Activated CD8-positive, alpha-beta memory T cell treated with anti-CD3 and anti-CD28 coated beads, Interleukin-2, amount 10 ng/mL, durations not matched to agents 7 days and 5 days (primary cell): Measurements from ENCODE around the gene NDUFAF2. TPM values are rescaled to one million over a fixed set of nuclear protein-coding genes. Genes with fewer than 3 reads are reported as not detected.
"Not testable (repeated sequence)": the region's sequence is repeated elsewhere in the genome, so short reads cannot be mapped to it uniquely, and the experiment has no call there.

Experiments used
- ATAC-seq: fragments of 150-1000 bp; cut with Tn5 transposase; one replicate; pipeline ENCODE4 v1.10.0; 2021; ENCODE audit warnings: moderate library complexity
- CTCF ChIA-PET: fragments of 350-600 bp; sonication (Branson Sonifier 250); formaldehyde crosslinking; loops from one replicate; lab custom pipeline; 2021; ENCODE audit warnings: antibody characterized with exemption; lab: Charles Lee
- DNase-seq: peaks from one replicate; pipeline ENCODE4 v3.0.0-alpha.2; 2020
- H3K27ac Mint-ChIP-seq: one replicate; pipeline ENCODE4 v1.8.0; 2021; ENCODE audit warnings: mild to moderate bottlenecking, mixed read lengths
- H3K27me3 Mint-ChIP-seq: one replicate; pipeline ENCODE4 v1.8.0; 2021; ENCODE audit warnings: mixed read lengths
- H3K36me3 Mint-ChIP-seq: one replicate; pipeline ENCODE4 v1.8.0; 2021; ENCODE audit warnings: mild to moderate bottlenecking, mixed read lengths
- H3K4me1 Mint-ChIP-seq: one replicate; pipeline ENCODE4 v1.8.0; 2021; ENCODE audit warnings: mixed read lengths
- H3K4me3 Mint-ChIP-seq: one replicate; pipeline ENCODE4 v1.8.0; 2021; ENCODE audit warnings: mild to moderate bottlenecking, moderate library complexity, mixed read lengths
- H3K9me3 Mint-ChIP-seq: one replicate; pipeline ENCODE4 v1.8.0; 2022; ENCODE audit warnings: low read depth, mixed read lengths
- total RNA-seq, 2 experiments: library from RNA; stranded (reverse); gene quantifications; one replicate each; pipeline ENCODE4 v1.2.3, GENCODE V29; 2021

NDUFAF2 gene
- total RNA-seq, 2 experiments from 2014 or later, result 23.9 to 26.7 TPM

DNA sequence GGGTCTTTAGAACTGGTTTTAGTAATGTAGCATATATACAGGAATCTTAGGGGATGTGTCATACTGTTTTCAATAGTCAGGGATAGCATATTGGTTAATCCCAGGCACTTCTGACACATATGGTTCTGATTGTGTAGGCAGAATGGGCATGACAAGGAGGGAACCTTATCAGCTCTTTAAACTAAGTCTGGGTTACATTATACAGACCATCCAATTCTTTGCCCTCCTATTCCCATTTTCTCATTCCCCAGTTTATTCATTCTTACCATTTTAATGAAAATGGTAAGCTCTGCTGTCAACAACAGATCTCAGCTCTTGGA lies 85.1 kb downstream of the NDUFAF2 start:
- H3K36me3 Mint-ChIP-seq, result peaks cover 5% of the 10 kb centered on the region
- no peak overlapping the region for H3K4me3 Mint-ChIP-seq
- H3K9me3 Mint-ChIP-seq, result no peaks in the 10 kb centered on the region
- CTCF ChIA-PET, result no interaction called here
- DNase-seq (no peak), ATAC-seq (no peak)
- no peaks in the 10 kb centered on the region for H3K4me1 Mint-ChIP-seq
- H3K27me3 Mint-ChIP-seq, result no peaks in the 10 kb centered on the region
- no peak overlapping the region for H3K27ac Mint-ChIP-seq

DNA sequence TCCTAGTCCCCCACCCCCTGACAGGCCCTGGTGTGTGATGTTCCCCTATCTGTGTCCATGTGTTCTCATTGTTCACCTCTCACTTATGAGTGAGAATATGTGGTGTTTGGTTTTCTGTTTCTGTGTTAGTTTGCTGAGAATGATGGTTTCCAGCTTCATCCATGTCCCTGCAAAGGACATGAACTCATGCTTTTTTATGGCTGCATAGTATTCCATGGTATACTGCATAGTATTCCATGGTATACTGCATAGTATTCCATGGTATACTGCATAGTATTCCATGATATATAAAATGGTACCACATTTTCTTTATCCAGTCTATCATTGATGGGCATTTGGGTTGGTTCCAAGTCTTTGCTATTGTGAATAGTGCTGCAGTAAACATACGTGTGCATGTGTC lies 86.3 kb downstream of the NDUFAF2 start:
- H3K27me3 Mint-ChIP-seq, H3K36me3 Mint-ChIP-seq, CTCF ChIA-PET, DNase-seq, ATAC-seq, H3K4me1 Mint-ChIP-seq, H3K9me3 Mint-ChIP-seq, H3K27ac Mint-ChIP-seq, H3K4me3 Mint-ChIP-seq: not testable (repeated sequence)

DNA sequence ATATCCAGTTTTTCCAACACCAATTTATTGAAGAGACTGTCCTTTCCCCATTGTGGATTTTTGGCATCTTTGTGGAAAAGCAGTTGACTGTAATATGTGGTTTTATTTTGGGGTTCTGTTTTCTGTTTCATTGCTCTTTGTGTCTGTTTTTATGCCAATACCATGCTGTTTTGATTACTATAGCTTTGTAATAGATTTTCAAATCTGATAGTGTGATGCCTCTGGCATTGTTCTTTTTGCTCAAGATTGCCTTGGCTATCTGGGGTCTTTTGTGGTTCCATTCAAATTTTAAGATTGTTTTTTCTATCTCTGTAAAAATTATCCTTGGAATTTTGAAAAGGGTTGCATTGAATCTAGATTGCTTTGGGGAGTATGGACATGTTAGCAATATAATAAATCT lies 99.5 kb downstream of the NDUFAF2 start:
- no peak overlapping the region for H3K4me3 Mint-ChIP-seq
- H3K27me3 Mint-ChIP-seq, result no peaks in the 10 kb centered on the region
- no peak overlapping the region for H3K27ac Mint-ChIP-seq
- CTCF ChIA-PET, result no interaction called here
- no peak for ATAC-seq
- no peaks in the 10 kb centered on the region for H3K4me1 Mint-ChIP-seq
- H3K36me3 Mint-ChIP-seq, result peaks cover 6% of the 10 kb centered on the region
- H3K9me3 Mint-ChIP-seq, result peaks cover 2% of the 10 kb centered on the region
- no peak for DNase-seq

GRCh38 chr5:61047346-61047745 lies 102.3 kb downstream of the NDUFAF2 start:
- Mint-ChIP-seq H3K9me3 (peaks cover 2% of the 10 kb centered on the region), H3K27me3 (no peaks in the 10 kb centered on the region), H3K4me3 (no peak overlapping the region), H3K4me1 (peaks cover 3% of the 10 kb centered on the region), H3K36me3 (peaks cover 7% of the 10 kb centered on the region), H3K27ac (no peak overlapping the region)
- no peak for ATAC-seq
- CTCF ChIA-PET, result no interaction called here
- no peak for DNase-seq

GRCh38 chr5:61048534-61048933 lies 103.5 kb downstream of the NDUFAF2 start:
- Mint-ChIP-seq H3K27me3 (no peaks in the 10 kb centered on the region), H3K9me3 (peaks cover 2% of the 10 kb centered on the region), H3K27ac (no peak overlapping the region), H3K4me1 (peaks cover 3% of the 10 kb centered on the region), H3K36me3 (peaks cover 7% of the 10 kb centered on the region), H3K4me3 (no peak overlapping the region)
- CTCF ChIA-PET, result no interaction called here
- DNase-seq (no peak), ATAC-seq (no peak)

GRCh38 chr5:61050292-61050691 lies 105.3 kb downstream of the NDUFAF2 start:
- H3K36me3 Mint-ChIP-seq, result peaks cover 6% of the 10 kb centered on the region
- CTCF ChIA-PET, result no interaction called here
- H3K27ac Mint-ChIP-seq, result no peak overlapping the region
- no peak for DNase-seq
- H3K4me1 Mint-ChIP-seq, result peaks cover 3% of the 10 kb centered on the region
- H3K27me3 Mint-ChIP-seq, result no peaks in the 10 kb centered on the region
- no peak for ATAC-seq
- H3K4me3 Mint-ChIP-seq, result no peak overlapping the region
- H3K9me3 Mint-ChIP-seq, result peaks cover 2% of the 10 kb centered on the region

DNA sequence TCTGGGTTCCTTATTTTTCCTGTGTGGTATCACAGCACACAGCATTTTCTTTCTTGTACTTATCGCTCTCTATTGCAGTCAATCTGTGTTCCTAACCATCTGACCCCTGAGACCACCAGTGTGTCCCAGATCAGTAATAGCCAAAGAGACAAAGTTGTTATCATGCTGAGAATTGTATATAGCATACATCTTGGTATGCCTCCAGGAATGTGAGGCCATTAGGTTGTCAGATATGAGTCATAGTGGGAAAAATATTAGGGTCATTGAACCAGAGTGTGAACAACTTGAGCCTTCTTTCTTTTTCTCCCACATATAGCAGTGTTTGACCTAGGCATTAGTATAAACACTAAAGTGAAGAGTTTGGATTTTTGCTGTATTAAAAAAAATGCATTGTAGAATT lies 106.3 kb downstream of the NDUFAF2 start:
- Mint-ChIP-seq H3K4me1 (peaks cover 3% of the 10 kb centered on the region), H3K27ac (no peak overlapping the region), H3K9me3 (peaks cover 2% of the 10 kb centered on the region), H3K4me3 (no peak overlapping the region), H3K27me3 (no peaks in the 10 kb centered on the region), H3K36me3 (peaks cover 6% of the 10 kb centered on the region)
- CTCF ChIA-PET, result interaction anchor here (0.8 kb wide), 1 partner anchor 608 kb away, joined by 3 read pairs; no protein-coding TSS in a partner anchor
- DNase-seq (no peak), ATAC-seq (no peak)

DNA sequence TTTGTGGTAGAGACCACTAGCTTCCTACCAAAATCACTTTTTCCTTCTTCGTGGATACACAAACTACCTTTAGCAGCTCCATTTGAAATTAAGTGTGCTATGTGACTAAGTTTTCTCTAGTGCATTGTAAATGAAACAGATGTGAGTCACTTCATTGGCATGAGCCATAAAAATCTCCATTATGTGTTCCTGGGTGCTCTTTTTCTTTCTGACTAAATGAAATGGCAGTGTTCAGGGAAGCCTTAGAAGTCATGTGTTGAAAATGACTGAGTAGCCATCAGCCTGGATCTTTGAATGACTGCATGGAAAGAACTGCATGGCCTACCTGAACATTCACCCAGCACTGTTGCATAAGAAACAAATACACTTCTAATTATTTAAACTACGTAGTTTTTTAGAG lies 107.9 kb downstream of the NDUFAF2 start:
- CTCF ChIA-PET, result interaction anchor here (1.2 kb wide), 1 partner anchor 606 kb away, joined by 4 read pairs; no protein-coding TSS in a partner anchor

GRCh38 chr5:61053937-61054336 lies 108.9 kb downstream of the NDUFAF2 start:
- H3K27me3 Mint-ChIP-seq, result no peaks in the 10 kb centered on the region
- CTCF ChIA-PET, result no interaction called here

More for the DNA sequence above, 107.9 kb downstream of the NDUFAF2 start:
- DNase-seq (no peak), ATAC-seq (no peak)
- no peak overlapping the region for H3K4me3 Mint-ChIP-seq
- H3K9me3 Mint-ChIP-seq, result peaks cover 2% of the 10 kb centered on the region
- no peak overlapping the region for H3K27ac Mint-ChIP-seq
- H3K27me3 Mint-ChIP-seq, result no peaks in the 10 kb centered on the region
- H3K4me1 Mint-ChIP-seq, result peaks cover 3% of the 10 kb centered on the region
- peaks cover 6% of the 10 kb centered on the region for H3K36me3 Mint-ChIP-seq

DNA sequence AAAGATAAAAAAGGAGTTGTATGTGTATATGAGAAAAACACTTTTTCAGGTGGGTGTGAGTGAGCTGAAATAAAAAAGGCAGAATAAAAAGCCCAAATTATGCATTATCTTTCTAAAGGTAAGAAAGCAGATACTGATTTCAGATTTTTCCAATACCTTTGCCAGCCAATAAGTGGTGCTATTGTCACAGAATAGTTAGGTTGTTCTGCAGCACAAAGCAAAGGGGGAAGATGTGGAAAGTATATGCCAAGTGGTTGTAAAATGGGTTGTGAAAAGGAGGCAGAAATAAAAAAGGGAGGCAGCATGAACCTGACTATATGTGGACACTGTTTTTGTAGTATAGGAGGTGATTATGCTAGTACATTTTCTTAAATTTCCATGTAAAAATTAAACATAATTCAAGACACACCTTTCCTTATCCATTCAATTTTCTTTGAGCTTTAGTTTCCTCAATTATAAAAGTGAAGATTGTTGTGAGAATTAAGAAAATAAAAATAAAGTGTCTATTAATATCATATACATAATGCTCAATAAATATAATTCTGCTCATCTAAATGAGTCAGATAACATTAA lies 110.5 kb downstream of the NDUFAF2 start:
- H3K4me1 Mint-ChIP-seq, result peaks cover 3% of the 10 kb centered on the region
- no peaks in the 10 kb centered on the region for H3K9me3 Mint-ChIP-seq
- no peak for DNase-seq
- H3K4me3 Mint-ChIP-seq, result no peak overlapping the region
- peaks cover 3% of the 10 kb centered on the region for H3K36me3 Mint-ChIP-seq
- H3K27me3 Mint-ChIP-seq, result no peaks in the 10 kb centered on the region
- ATAC-seq, result no peak
- CTCF ChIA-PET, result interaction anchor here (1.3 to 2.8 kb wide), 3 partner anchors 23 to 603 kb away, joined by 4 to 11 read pairs (median 5); partner anchors contain the start of gene ZSWIM6
- H3K27ac Mint-ChIP-seq, result no peak overlapping the region

More at GRCh38 chr5:61053937-61054336, 108.9 kb downstream of the NDUFAF2 start:
- ATAC-seq (no peak), DNase-seq (no peak)
- H3K9me3 Mint-ChIP-seq, result peaks cover 2% of the 10 kb centered on the region
- H3K4me1 Mint-ChIP-seq, result peaks cover 3% of the 10 kb centered on the region
- no peak overlapping the region for H3K27ac Mint-ChIP-seq
- H3K4me3 Mint-ChIP-seq, result no peak overlapping the region
- H3K36me3 Mint-ChIP-seq, result peaks cover 3% of the 10 kb centered on the region

- peaks cover 8% of the 10 kb centered on the region for H3K9me3 Mint-ChIP-seq
- no peak overlapping the region for H3K4me3 Mint-ChIP-seq
- ATAC-seq (no peak), DNase-seq (no peak)
- no peaks in the 10 kb centered on the region for H3K4me1 Mint-ChIP-seq
- CTCF ChIA-PET, result interaction anchor here (1.2 kb wide), 1 partner anchor 11 kb away, joined by 4 read pairs; no protein-coding TSS in a partner anchor
- peaks cover 8% of the 10 kb centered on the region for H3K36me3 Mint-ChIP-seq
- no peak overlapping the region for H3K27ac Mint-ChIP-seq
- no peaks in the 10 kb centered on the region for H3K27me3 Mint-ChIP-seq
Observed at GRCh38 chr5:61059499-61059898, 114.5 kb downstream of the NDUFAF2 start.

- Mint-ChIP-seq H3K36me3 (peaks cover 3% of the 10 kb centered on the region), H3K4me1 (peaks cover 7% of the 10 kb centered on the region), H3K27ac (no peak overlapping the region), H3K27me3 (no peaks in the 10 kb centered on the region), H3K4me3 (no peak overlapping the region), H3K9me3 (peaks cover 2% of the 10 kb centered on the region)
- DNase-seq (peak; percentile 62), ATAC-seq (no peak)
- CTCF ChIA-PET, result no interaction called here
Observed at GRCh38 chr5:61069150-61069549, 124.1 kb downstream of the NDUFAF2 start.

DNA sequence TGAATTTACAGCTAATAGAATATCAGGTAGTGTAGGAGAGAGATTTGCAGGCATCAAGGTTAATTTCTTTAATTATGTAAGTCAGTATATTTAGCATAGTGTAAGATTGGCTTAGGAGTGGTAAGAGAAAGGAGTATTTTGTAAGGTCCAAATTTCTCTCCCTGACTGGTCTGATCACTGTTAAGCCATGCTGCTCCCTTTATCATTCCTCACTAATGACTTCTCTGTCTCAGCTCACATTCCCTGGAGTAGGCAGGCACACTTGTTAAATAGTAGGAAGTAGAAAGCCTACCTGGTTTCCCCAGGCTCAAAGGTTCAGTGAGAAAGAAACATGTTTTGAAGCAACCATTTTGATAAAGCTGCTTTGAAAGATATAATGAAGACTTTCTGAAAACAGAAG lies 126.5 kb downstream of the NDUFAF2 start:
- CTCF ChIA-PET, result no interaction called here
- DNase-seq (no peak), ATAC-seq (no peak)
- Mint-ChIP-seq H3K27ac (no peak overlapping the region), H3K27me3 (no peaks in the 10 kb centered on the region), H3K4me3 (no peak overlapping the region), H3K9me3 (peaks cover 2% of the 10 kb centered on the region), H3K4me1 (peaks cover 7% of the 10 kb centered on the region), H3K36me3 (peaks cover 7% of the 10 kb centered on the region)

DNA sequence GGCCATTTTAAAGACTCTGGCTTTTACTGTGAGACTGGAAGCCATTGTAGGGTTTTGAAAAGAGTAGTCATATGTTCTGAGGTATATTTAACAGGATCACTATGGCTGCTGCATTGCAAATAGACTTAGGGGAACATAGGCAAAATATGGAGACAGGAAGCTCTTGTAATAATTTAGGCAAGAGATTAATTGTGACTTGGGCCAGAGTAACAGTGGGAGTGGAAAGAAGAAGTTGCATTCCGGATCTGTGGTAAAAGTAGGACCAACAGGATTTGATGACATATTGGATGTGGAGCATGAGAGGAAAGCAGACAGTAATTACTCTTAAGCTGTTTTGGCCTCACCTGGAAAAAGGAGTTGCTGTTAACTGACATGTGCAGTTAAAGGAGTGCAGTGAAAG lies 131.6 kb downstream of the NDUFAF2 start:
- no peaks in the 10 kb centered on the region for H3K9me3 Mint-ChIP-seq
- H3K36me3 Mint-ChIP-seq, result peaks cover 11% of the 10 kb centered on the region
- H3K27ac Mint-ChIP-seq, result no peak overlapping the region
- no peaks in the 10 kb centered on the region for H3K27me3 Mint-ChIP-seq
- ATAC-seq (no peak), DNase-seq (no peak)
- H3K4me3 Mint-ChIP-seq, result no peak overlapping the region
- H3K4me1 Mint-ChIP-seq, result no peaks in the 10 kb centered on the region
- CTCF ChIA-PET, result no interaction called here
